K562 (cell line): ENCODE data around the gene MOB3B. TPM values are rescaled to one million over a fixed set of nuclear protein-coding genes. Genes with fewer than 3 reads are reported as not detected.

ENCODE experiments used
- ATAC-seq: fragments of 200-7000 bp; cut with Tn5 transposase; 3 replicates; pipeline ENCODE4 v1.9.1; 2020; ENCODE audit warnings: moderate library complexity
- BruUV-seq: library from RNA; stranded (reverse); fragments of 400-500 nt; replicated peaks from 2 replicates; lab custom pipeline; 2021; lab: Mats Ljungman, UMichigan
- CTCF ChIA-PET: fragments of 300-600 bp; formaldehyde crosslinking; extraction: SDS; loops from one replicate; lab custom pipeline; 2021; ENCODE audit warnings: low intra/inter-chr PET ratio; lab: Yijun Ruan, JAX
- POLR2A ChIA-PET: fragments of 300-600, 350-650 bp; sonication (Branson Sonifier 250); formaldehyde crosslinking; extraction: SDS; loops from one replicate; lab custom pipeline; 2021; ENCODE audit warnings: antibody characterized with exemption, inconsistent platforms; lab: Yijun Ruan, JAX
- DNase-seq, 4 experiments: peaks; one replicate each; pipeline versions ENCODE4 v3.0.0 to v3.0.0-alpha.2; 2011 to 2018; ENCODE audit warnings: low spot score in 3 of 4, mixed read lengths in 3 of 4; ENCODE audit errors: extremely low read depth in 1 of 4
- FAIRE-seq: peaks from 2 replicates; lab custom pipeline; 2011; peaks lifted over from hg19 to GRCh38; lab: Jason Lieb, UNC
- H2AFZ ChIP-seq: 2 replicates; pipeline ENCODE4 v1.6.0; 2011; ENCODE audit warnings: low read depth, low read length, control low read depth, inconsistent platforms
- H3K27ac ChIP-seq: fragments of 200-600 bp; 3 replicates; pipeline ENCODE4 v1.8.0; 2011; ENCODE audit warnings: low read depth, mild to moderate bottlenecking, control low read depth, inconsistent platforms, low read length, moderate library complexity, mixed read lengths; ENCODE audit errors: extremely low read depth
- H3K27me3 ChIP-seq, 2 experiments: fragments of 300-600 bp in 1 of 2; 2 replicates in 1 of 2; 3 replicates in 1 of 2; pipeline versions ENCODE4 v1.6.0 to v1.8.0; 2011; ENCODE audit warnings: inconsistent platforms in 2 of 2, low read length in 2 of 2, mild to moderate bottlenecking in 1 of 2, mixed read lengths in 1 of 2, moderate library complexity in 1 of 2; ENCODE audit not compliant: control insufficient read depth in 2 of 2, insufficient read depth in 2 of 2
- H3K36me3 ChIP-seq: fragments of 300-600 bp; 3 replicates; pipeline ENCODE4 v1.8.0; 2011; ENCODE audit warnings: mild to moderate bottlenecking, low read length, inconsistent platforms; ENCODE audit not compliant: control insufficient read depth, insufficient read depth
- H3K4me1 ChIP-seq, 2 experiments: fragments of 200-600 bp in 1 of 2; replicated peaks in 1 of 2; 2 replicates in 1 of 2; 3 replicates in 1 of 2; pipeline versions ENCODE4 v1.5.1 to v1.8.0; 2011; ENCODE audit warnings: inconsistent platforms in 2 of 2, low read length in 2 of 2, mild to moderate bottlenecking in 1 of 2, mixed read lengths in 1 of 2, moderate library complexity in 1 of 2; ENCODE audit not compliant: control insufficient read depth in 2 of 2, insufficient read depth in 2 of 2
- H3K4me2 ChIP-seq: 2 replicates; pipeline ENCODE4 v1.6.1; 2011; ENCODE audit warnings: low read length, control low read depth, inconsistent platforms, mixed read lengths; ENCODE audit not compliant: insufficient read depth
- H3K4me3 ChIP-seq: fragments of 200-600 bp; sonication (generic), shearing (Covaris generic); 2 replicates; pipeline ENCODE4 v1.5.1; 2016; ENCODE audit warnings: control low read depth, inconsistent platforms
- H3K79me2 ChIP-seq: fragments of 200-600 bp; 3 replicates; pipeline ENCODE4 v1.8.0; 2011; ENCODE audit warnings: low read length, inconsistent platforms; ENCODE audit not compliant: control insufficient read depth, insufficient read depth
- H3K9ac ChIP-seq, 2 experiments: 2 replicates each; pipeline versions ENCODE4 v1.6.0 to v1.6.1; 2011; ENCODE audit warnings: low read depth in 2 of 2, low read length in 2 of 2, control low read depth in 1 of 2, inconsistent platforms in 1 of 2, mild to moderate bottlenecking in 1 of 2, mixed read lengths in 1 of 2; ENCODE audit not compliant: insufficient read depth in 1 of 2
- H3K9me1 ChIP-seq: one replicate; pipeline ENCODE4 v1.6.0; 2011; ENCODE audit warnings: inconsistent platforms, mild to moderate bottlenecking, low read length, moderate library complexity; ENCODE audit not compliant: control insufficient read depth, insufficient read depth
- H3K9me3 ChIP-seq: replicated peaks from 2 replicates; pipeline ENCODE4 v1.5.1; 2011; ENCODE audit warnings: low read depth, low read length, inconsistent platforms; ENCODE audit not compliant: control insufficient read depth, insufficient read depth
- H4K20me1 ChIP-seq: replicated peaks from 2 replicates; pipeline ENCODE4 v1.6.1; 2011; ENCODE audit warnings: low read length, inconsistent platforms, mixed read lengths; ENCODE audit not compliant: control insufficient read depth, insufficient read depth
- AFF4 ChIP-seq: sonication (generic); formaldehyde crosslinking; IDR thresholded peaks from 2 replicates; pipeline ENCODE4 v1.8.0; 2023; ENCODE audit warnings: mild to moderate bottlenecking, missing genetic modification reagents
- CHD2 ChIP-seq: IDR thresholded peaks from 2 replicates; pipeline ENCODE4 v1.6.1; 2011; ENCODE audit warnings: low read depth, low read length
- KLF1 ChIP-seq: fragments of 450-650 bp; IDR thresholded peaks from 2 replicates; pipeline ENCODE4 v1.6.1; 2016; ENCODE audit warnings: missing genetic modification characterization, missing compliant biosample characterization
- KLF16 ChIP-seq: IDR thresholded peaks from 2 replicates; pipeline ENCODE4 v1.6.1; 2016; ENCODE audit warnings: antibody characterized with exemption
- NCOR1 ChIP-seq: fragments of 450-650 bp; IDR thresholded peaks from 2 replicates; pipeline ENCODE4 v1.6.1; 2016; ENCODE audit warnings: mild to moderate bottlenecking, moderate library complexity
- RBBP5 ChIP-seq: fragments of 200-600 bp; sonication (generic); IDR thresholded peaks from 2 replicates; pipeline ENCODE4 v1.6.1; 2012; ENCODE audit warnings: borderline replicate concordance, mild to moderate bottlenecking, low read length, control low read depth, inconsistent platforms; ENCODE audit not compliant: insufficient read depth, poor library complexity, severe bottlenecking
- SMARCA5 ChIP-seq: fragments of 450-650 bp; IDR thresholded peaks from 2 replicates; pipeline ENCODE4 v1.6.1; 2016
- ZBTB5 ChIP-seq: fragments of 450-650 bp; IDR thresholded peaks from 2 replicates; pipeline ENCODE4 v1.6.1; 2017; ENCODE audit warnings: antibody characterized with exemption
- ZFPM2 ChIP-seq: fragments of 250-450 bp; sonication (Bioruptor Pico); IDR thresholded peaks from 2 replicates; pipeline ENCODE4 v1.5.1; 2022; ENCODE audit warnings: mild to moderate bottlenecking
- ZNF561 ChIP-seq: fragments of 450-650 bp; formaldehyde crosslinking; conservative IDR thresholded peaks from 2 replicates; pipeline ENCODE4 v1.4.0; 2020; ENCODE audit warnings: mild to moderate bottlenecking, moderate library complexity
- WGBS: fragments of 100-300 bp; shearing (Covaris generic); methylation state at CpG from one replicate; pipeline ENCODE4 v1.1.6; 2016; ENCODE audit warnings: low coverage, mixed read lengths; ENCODE audit not compliant: insufficient coverage; ENCODE audit errors: missing lambda C conversion rate; 5-methylcytosine and 5-hydroxymethylcytosine counted together
- in situ Hi-C: fragments of 300-500 bp; cut with MboI; formaldehyde crosslinking; loops from 4 replicates; pipeline ENCODE4 v1.15.0; 2018; ENCODE audit warnings: inconsistent platforms, mixed read lengths
- intact Hi-C: fragments of 100-400 bp; cut with micrococcal nuclease; formaldehyde crosslinking; loops from 2 replicates; pipeline ENCODE4 v1.14.2; 2022
- polyA plus RNA-seq, 8 experiments: library from polyadenylated mRNA; depleted of rRNA in 4 of 8; stranded (reverse) in 5 of 8; unstranded in 3 of 8; fragments of >200 nt; fragmentation: Nextera tagmentation in 2 of 8; fragmentation: Illumina TruSeq in 1 of 8; extraction: Ambion mirVana in 2 of 8; extraction: Trizol in 1 of 8; gene quantifications; 2 replicates each; pipeline versions ENCODE4 v1.2.1 to v1.2.3, GENCODE V29; 2011 to 2014; ENCODE audit warnings: inconsistent platforms in 1 of 8, missing spikeins in 1 of 8
- total RNA-seq, 7 experiments: library from RNA; depleted of rRNA in 6 of 7; stranded (reverse); fragments of >200 nt in 6 of 7; fragmentation: Illumina TruSeq in 2 of 7; extraction: Trizol in 2 of 7; gene quantifications; 2 replicates each; pipeline versions ENCODE4 v1.2.1 to v1.2.3, GENCODE V29; 2011 to 2021; ENCODE audit warnings: low replicate concordance in 1 of 7
- TF ChIP-seq, protein P1 (sequence below): fragments of 450-650 bp; IDR thresholded peaks from 2 replicates; pipeline ENCODE4 v1.6.1; 2016
- TF ChIP-seq, protein P2 (sequence below): fragments of 450-650 bp; IDR thresholded peaks from 2 replicates; pipeline ENCODE4 v1.6.1; 2014; ENCODE audit warnings: low read depth, mild to moderate bottlenecking, moderate library complexity, borderline replicate concordance
- TF ChIP-seq, protein P3 (sequence below): sonication (generic); formaldehyde crosslinking; IDR thresholded peaks from 2 replicates; pipeline ENCODE4 v1.8.0; 2022; ENCODE audit warnings: mild to moderate bottlenecking, missing genetic modification reagents

The MOB3B gene
- total and polyA plus RNA-seq, 9 of the 15 experiments (the other 6 are each of a cell fraction or from before 2014, with no cell fraction given), result 3.6 to 12.8 (median 7.2) TPM

- intact Hi-C loops, result loop anchor here (10.0 kb wide), 1 partner anchor 99 kb away; no protein-coding TSS in a partner anchor
- 18% methylated on average over 4 of the region's 4 CpGs for WGBS
- ChIA-PET POLR2A (no interaction called here), CTCF (interaction anchor here (0.6 kb wide), 1 partner anchor 201 kb away, joined by 3 read pairs; no protein-coding TSS in a partner anchor)
- Histone ChIP-seq H3K79me2 (peaks cover 14% of the 10 kb centered on the region), H3K4me2 (no peak overlapping the region), H3K4me1 (peaks cover 3 to 7% of the 10 kb centered on the region in 2 experiments; a peak in 4 of 5 replicates), H3K9me1 (no peaks in the 10 kb centered on the region), H3K36me3 (no peaks in the 10 kb centered on the region), H3K4me3 (no peak overlapping the region), H3K9ac (no peak overlapping the region), H4K20me1 (no peaks in the 10 kb centered on the region), H3K27me3 (no peaks in the 10 kb centered on the region), H3K9me3 (no peaks in the 10 kb centered on the region), H3K27ac (no peak overlapping the region), H2AFZ (peak overlapping the region; percentile 55; the same call in 1 of the 2 replicates)
- DNase-seq (no peak), FAIRE-seq (no peak), ATAC-seq (no peak)
- BruUV-seq, result no TSS peak
- in situ Hi-C loops, result loop anchor here (5.0 kb wide), 1 partner anchor 197 kb away; no protein-coding TSS in a partner anchor
- no peak for TF ChIP-seq ZNF561 (CRISPR knock-in tag)
- TF ChIP-seq CHD2, result no peak
- no peak for TF ChIP-seq KLF16
- no peak for TF ChIP-seq KLF1 (tag)
- TF ChIP-seq, protein P1, sequence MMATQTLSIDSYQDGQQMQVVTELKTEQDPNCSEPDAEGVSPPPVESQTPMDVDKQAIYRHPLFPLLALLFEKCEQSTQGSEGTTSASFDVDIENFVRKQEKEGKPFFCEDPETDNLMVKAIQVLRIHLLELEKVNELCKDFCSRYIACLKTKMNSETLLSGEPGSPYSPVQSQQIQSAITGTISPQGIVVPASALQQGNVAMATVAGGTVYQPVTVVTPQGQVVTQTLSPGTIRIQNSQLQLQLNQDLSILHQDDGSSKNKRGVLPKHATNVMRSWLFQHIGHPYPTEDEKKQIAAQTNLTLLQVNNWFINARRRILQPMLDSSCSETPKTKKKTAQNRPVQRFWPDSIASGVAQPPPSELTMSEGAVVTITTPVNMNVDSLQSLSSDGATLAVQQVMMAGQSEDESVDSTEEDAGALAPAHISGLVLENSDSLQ, result no peak
- TF ChIP-seq NCOR1, result no peak
- TF ChIP-seq RBBP5, result no peak
- no peak for TF ChIP-seq ZBTB5
- TF ChIP-seq AFF4, result no peak
- TF ChIP-seq, protein P2, sequence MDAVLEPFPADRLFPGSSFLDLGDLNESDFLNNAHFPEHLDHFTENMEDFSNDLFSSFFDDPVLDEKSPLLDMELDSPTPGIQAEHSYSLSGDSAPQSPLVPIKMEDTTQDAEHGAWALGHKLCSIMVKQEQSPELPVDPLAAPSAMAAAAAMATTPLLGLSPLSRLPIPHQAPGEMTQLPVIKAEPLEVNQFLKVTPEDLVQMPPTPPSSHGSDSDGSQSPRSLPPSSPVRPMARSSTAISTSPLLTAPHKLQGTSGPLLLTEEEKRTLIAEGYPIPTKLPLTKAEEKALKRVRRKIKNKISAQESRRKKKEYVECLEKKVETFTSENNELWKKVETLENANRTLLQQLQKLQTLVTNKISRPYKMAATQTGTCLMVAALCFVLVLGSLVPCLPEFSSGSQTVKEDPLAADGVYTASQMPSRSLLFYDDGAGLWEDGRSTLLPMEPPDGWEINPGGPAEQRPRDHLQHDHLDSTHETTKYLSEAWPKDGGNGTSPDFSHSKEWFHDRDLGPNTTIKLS, result no peak
- TF ChIP-seq SMARCA5, result no peak
- TF ChIP-seq ZFPM2 (CRISPR knock-in tag), result no peak
- TF ChIP-seq, protein P3, sequence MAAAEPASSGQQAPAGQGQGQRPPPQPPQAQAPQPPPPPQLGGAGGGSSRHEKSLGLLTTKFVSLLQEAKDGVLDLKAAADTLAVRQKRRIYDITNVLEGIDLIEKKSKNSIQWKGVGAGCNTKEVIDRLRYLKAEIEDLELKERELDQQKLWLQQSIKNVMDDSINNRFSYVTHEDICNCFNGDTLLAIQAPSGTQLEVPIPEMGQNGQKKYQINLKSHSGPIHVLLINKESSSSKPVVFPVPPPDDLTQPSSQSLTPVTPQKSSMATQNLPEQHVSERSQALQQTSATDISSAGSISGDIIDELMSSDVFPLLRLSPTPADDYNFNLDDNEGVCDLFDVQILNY (CRISPR knock-in tag), result no peak
These were observed 4.5 kb upstream of the MOB3B start for GRCh38 chr9:27534131-27534530.
